ENCODE measurements around the gene NKX2-2. TPM values are rescaled to one million over a fixed set of nuclear protein-coding genes. Genes with fewer than 3 reads are reported as not detected.

Gene NKX2-2
- total RNA-seq, 6 experiments from 2014 or later, result 0.32 to 0.63 (median 0.44) TPM; not detected in 2

DNA sequence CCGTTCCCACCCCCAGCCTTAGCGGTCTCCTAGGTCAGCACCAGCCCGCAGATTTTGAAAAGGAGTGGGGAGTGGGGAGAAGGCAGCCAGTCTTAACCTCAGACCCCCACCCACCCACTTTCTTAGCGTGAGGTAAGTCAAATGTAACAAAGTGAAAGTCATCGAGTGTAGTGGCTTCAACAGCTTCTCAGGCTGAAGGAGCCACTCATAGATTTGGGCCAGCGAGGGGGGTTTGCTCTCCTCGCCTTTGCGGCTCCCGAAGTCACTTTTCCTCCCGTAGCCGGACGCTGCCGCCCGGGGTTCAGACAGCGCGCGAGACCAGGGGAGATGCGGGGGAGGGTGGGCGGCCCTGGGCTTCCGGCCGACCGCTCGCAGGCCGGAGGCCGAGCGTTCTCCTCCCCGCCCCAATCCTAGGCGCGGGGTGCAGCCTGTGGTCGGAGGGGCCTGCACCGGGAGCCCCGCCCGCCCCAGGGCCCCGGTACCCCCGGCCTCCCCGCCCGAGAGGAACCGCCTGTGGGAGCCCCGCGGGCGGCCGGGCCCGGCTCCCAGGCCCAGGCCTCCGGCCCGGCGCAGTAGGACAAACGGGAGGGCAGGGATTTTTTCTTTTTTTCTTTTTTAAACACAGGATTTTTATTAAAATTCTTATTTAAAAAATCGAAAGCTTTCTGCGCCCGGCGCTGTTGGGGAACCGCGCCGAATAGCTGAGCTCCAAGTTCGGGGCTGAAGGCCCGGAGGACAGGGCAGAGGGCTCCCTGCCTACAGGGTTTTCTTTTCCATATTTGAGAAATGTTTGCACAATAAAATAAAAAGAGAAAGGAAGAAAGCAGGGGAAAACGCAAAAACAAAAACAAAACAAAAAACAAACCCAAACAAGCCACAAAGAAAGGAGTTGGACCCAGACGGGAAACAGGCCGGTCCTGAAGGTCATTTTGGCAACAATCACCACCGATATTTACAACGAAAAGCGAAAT is 3.2 kb downstream of the NKX2-2 start:
- Mint-ChIP-seq H3K36me3 (ENCODE audit: low read depth) (peaks cover 9% of the 10 kb centered on the region; the same call in 1 of the 2 replicates), H3K27ac (peak overlapping the region; percentile 79; the same call in 1 of the 2 replicates), H3K4me3 (peak overlapping the region; percentile 87), H3K4me1 (ENCODE audit: low read depth) (peaks cover 33% of the 10 kb centered on the region), H3K27me3 (ENCODE audit: insufficient read depth) (peaks cover 52% of the 10 kb centered on the region), H3K9me3 (no peaks in the 10 kb centered on the region; the same call in 1 of the 2 replicates)
- TF ChIP-seq, protein P1, sequence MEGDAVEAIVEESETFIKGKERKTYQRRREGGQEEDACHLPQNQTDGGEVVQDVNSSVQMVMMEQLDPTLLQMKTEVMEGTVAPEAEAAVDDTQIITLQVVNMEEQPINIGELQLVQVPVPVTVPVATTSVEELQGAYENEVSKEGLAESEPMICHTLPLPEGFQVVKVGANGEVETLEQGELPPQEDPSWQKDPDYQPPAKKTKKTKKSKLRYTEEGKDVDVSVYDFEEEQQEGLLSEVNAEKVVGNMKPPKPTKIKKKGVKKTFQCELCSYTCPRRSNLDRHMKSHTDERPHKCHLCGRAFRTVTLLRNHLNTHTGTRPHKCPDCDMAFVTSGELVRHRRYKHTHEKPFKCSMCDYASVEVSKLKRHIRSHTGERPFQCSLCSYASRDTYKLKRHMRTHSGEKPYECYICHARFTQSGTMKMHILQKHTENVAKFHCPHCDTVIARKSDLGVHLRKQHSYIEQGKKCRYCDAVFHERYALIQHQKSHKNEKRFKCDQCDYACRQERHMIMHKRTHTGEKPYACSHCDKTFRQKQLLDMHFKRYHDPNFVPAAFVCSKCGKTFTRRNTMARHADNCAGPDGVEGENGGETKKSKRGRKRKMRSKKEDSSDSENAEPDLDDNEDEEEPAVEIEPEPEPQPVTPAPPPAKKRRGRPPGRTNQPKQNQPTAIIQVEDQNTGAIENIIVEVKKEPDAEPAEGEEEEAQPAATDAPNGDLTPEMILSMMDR (IDR thresholded peaks at IDR 0.05), result no peak
- no peak for DNase-seq

GRCh38 chr20:21509597-21510371 is 4.1 kb downstream of the NKX2-2 start:
- TF ChIP-seq, protein P1 (IDR thresholded peaks at IDR 0.05), result peak; percentile 69
- H3K27me3 Mint-ChIP-seq (ENCODE audit: insufficient read depth), result peaks cover 55% of the 10 kb centered on the region

GRCh38 chr20:21509079-21509596 is 4.7 kb downstream of the NKX2-2 start:
- no peak overlapping the region for H3K27ac Mint-ChIP-seq
- no peaks in the 10 kb centered on the region; the same call in 1 of the 2 replicates for H3K9me3 Mint-ChIP-seq
- no peak for DNase-seq
- H3K27me3 Mint-ChIP-seq (ENCODE audit: insufficient read depth), result peaks cover 52% of the 10 kb centered on the region
- peaks cover 9% of the 10 kb centered on the region; the same call in 1 of the 2 replicates for H3K36me3 Mint-ChIP-seq (ENCODE audit: low read depth)
- TF ChIP-seq, protein P1 (IDR thresholded peaks at IDR 0.05), result no peak
- H3K4me1 Mint-ChIP-seq (ENCODE audit: low read depth), result peaks cover 30% of the 10 kb centered on the region
- H3K4me3 Mint-ChIP-seq, result peak overlapping the region; percentile 87

More at GRCh38 chr20:21509597-21510371, 4.1 kb downstream of the NKX2-2 start:
- Mint-ChIP-seq H3K36me3 (ENCODE audit: low read depth) (peaks cover 9% of the 10 kb centered on the region; the same call in 1 of the 2 replicates), H3K4me1 (ENCODE audit: low read depth) (peaks cover 33% of the 10 kb centered on the region), H3K27ac (peak overlapping the region; percentile 79), H3K4me3 (peak overlapping the region; percentile 87), H3K9me3 (no peaks in the 10 kb centered on the region; the same call in 1 of the 2 replicates)
- DNase-seq, result peak; percentile 66

- Mint-ChIP-seq H3K36me3 (ENCODE audit: low read depth) (peaks cover 9% of the 10 kb centered on the region; the same call in 1 of the 2 replicates), H3K27me3 (ENCODE audit: insufficient read depth) (peaks cover 50% of the 10 kb centered on the region), H3K27ac (no peak overlapping the region), H3K4me1 (ENCODE audit: low read depth) (peaks cover 31% of the 10 kb centered on the region), H3K4me3 (peak overlapping the region; percentile 0; the same call in 1 of the 2 replicates), H3K9me3 (no peaks in the 10 kb centered on the region; the same call in 1 of the 2 replicates)
- TF ChIP-seq, protein P1 (IDR thresholded peaks at IDR 0.05), result no peak
- no peak for DNase-seq
Measured at GRCh38 chr20:21508230-21509078, 5.4 kb downstream of the NKX2-2 start.

Data from HFFc6 (cell line).